Measurements from ENCODE around the gene LAMP2. TPM values are rescaled to one million over a fixed set of nuclear protein-coding genes. Genes with fewer than 3 reads are reported as not detected.

LAMP2 gene
- total and polyA plus RNA-seq, 9 of the 15 experiments (the other 6 are each of a cell fraction or from before 2014, with no cell fraction given), result 22.3 to 77.7 (median 48.6) TPM

- TF ChIP-seq FOXP4 (CRISPR knock-in tag; IDR thresholded peaks at IDR 0.05; ENCODE audit: borderline replicate concordance), result no peak
- no peak for TF ChIP-seq CBX5 (IDR thresholded peaks at IDR 0.05; ENCODE audit: borderline replicate concordance, low read depth)
- no peak for TF ChIP-seq HCFC1 (IDR thresholded peaks at IDR 0.05; ENCODE audit: low read depth, low read length)
- no peak for TF ChIP-seq EWSR1 (IDR thresholded peaks at IDR 0.05; ENCODE audit: borderline replicate concordance, low read depth, partially characterized antibody)
- no peak for TF ChIP-seq ZNF395 (CRISPR knock-in tag; IDR thresholded peaks at IDR 0.05)
These were observed at the start of gene LAMP2 (continued) for GRCh38 chrX:120468825-120469525.

- Histone ChIP-seq H3K4me3 (no peak overlapping the region), H3K4me2 (ENCODE audit: insufficient read depth, low read length) (no peak overlapping the region)
These were observed 48.8 kb upstream of the LAMP2 start for GRCh38 chrX:120517936-120518335.

More at GRCh38 chrX:120517936-120518335, 48.8 kb upstream of the LAMP2 start:
- ChIA-PET CTCF (ENCODE audit: low intra/inter-chr PET ratio) (no interaction called here), POLR2A (interaction anchor here (0.6 kb wide), 1 partner anchor 142 kb away, joined by 3 read pairs; no protein-coding TSS in a partner anchor)
- FAIRE-seq (no peak), DNase-seq (ENCODE audit: extremely low read depth in 1 of 4, low spot score in 3 of 4) (no peak), ATAC-seq (no peak)
- Histone ChIP-seq H3K9me1 (ENCODE audit: control insufficient read depth, insufficient read depth, low read length) (no peaks in the 10 kb centered on the region), H2AFZ (ENCODE audit: low read depth, low read length) (no peak overlapping the region), H4K20me1 (replicated peaks; ENCODE audit: control insufficient read depth, insufficient read depth, low read length) (no peaks in the 10 kb centered on the region), H3K9ac (ENCODE audit: insufficient read depth in 1 of 2, low read depth in 2 of 2, low read length in 2 of 2) (no peak overlapping the region), H3K27me3 (ENCODE audit: control insufficient read depth in 2 of 2, insufficient read depth in 2 of 2, low read length in 2 of 2) (no peaks in the 10 kb centered on the region), H3K9me3 (replicated peaks; ENCODE audit: control insufficient read depth, insufficient read depth, low read depth, low read length) (no peaks in the 10 kb centered on the region), H3K4me1 (replicated peaks in 1 of 2; ENCODE audit: control insufficient read depth in 2 of 2, insufficient read depth in 2 of 2, low read length in 2 of 2) (no peaks in the 10 kb centered on the region; a peak in 1 of 5 replicates), H3K79me2 (ENCODE audit: control insufficient read depth, insufficient read depth, low read length) (no peaks in the 10 kb centered on the region), H3K36me3 (ENCODE audit: control insufficient read depth, insufficient read depth, low read length) (no peaks in the 10 kb centered on the region), H3K27ac (ENCODE audit: extremely low read depth, low read depth, low read length) (no peak overlapping the region)
- intact Hi-C loops (cut with micrococcal nuclease), result no loop called here
- WGBS (ENCODE audit: insufficient coverage, low coverage, missing lambda C conversion rate), result 96% methylated on average over 3 of the region's 3 CpGs
- BruUV-seq (replicated peaks), result no TSS peak
- in situ Hi-C loops (cut with MboI), result no loop called here
- TF ChIP-seq PML (IDR thresholded peaks at IDR 0.05; ENCODE audit: low read length) (no peak), U2AF1 (optimal IDR thresholded peaks at IDR 0.05; ENCODE audit: low read depth, low read length) (no peak), SNIP1 (IDR thresholded peaks at IDR 0.05; ENCODE audit: low read depth) (no peak), ZNF436 (CRISPR knock-in tag; IDR thresholded peaks at IDR 0.05) (no peak), MITF (IDR thresholded peaks at IDR 0.05) (no peak), SMAD4 (CRISPR knock-in tag; conservative IDR thresholded peaks at IDR 0.05) (no peak)

Measured in K562 (cell line).